Transverse colon (tissue), 4 donors: ENCODE data around the gene MIX23. TPM values are rescaled to one million over a fixed set of nuclear protein-coding genes. Genes with fewer than 3 reads are reported as not detected.

Experiments used
- DNase-seq: peaks from one replicate; pipeline ENCODE4 v3.0.0-alpha.2; 2019
- H3K27ac ChIP-seq, 4 donors: fragments of 200-600 bp; sonication (generic); 2 replicates each; pipeline ENCODE4 v1.5.1; 2016 to 2018; ENCODE audit warnings: inconsistent platforms in 4 of 4
- H3K27me3 ChIP-seq: fragments of 200-600 bp; sonication (generic); 2 replicates; pipeline ENCODE4 v1.5.1; 2017; ENCODE audit warnings: inconsistent platforms
- H3K36me3 ChIP-seq, 4 donors: fragments of 200-600 bp; sonication (generic); 2 replicates each; pipeline ENCODE4 v1.5.1; 2017 to 2019; ENCODE audit warnings: inconsistent platforms in 4 of 4
- H3K4me1 ChIP-seq, 4 donors: fragments of 200-600 bp; sonication (generic); 2 replicates each; pipeline ENCODE4 v1.5.1; 2017 to 2020; ENCODE audit warnings: inconsistent platforms in 4 of 4
- H3K4me3 ChIP-seq, 4 donors: fragments of 200-600 bp; sonication (generic); 1 replicate in 1 of 4; 2 replicates in 3 of 4; pipeline versions ENCODE4 v1.5.1 to v1.6.1; 2017 to 2019; ENCODE audit warnings: inconsistent platforms in 4 of 4
- H3K9me3 ChIP-seq, 2 donors: fragments of 200-600 bp; sonication (generic); 2 replicates each; pipeline ENCODE4 v1.5.1; 2017 to 2019; ENCODE audit warnings: inconsistent platforms in 2 of 2
- EP300 ChIP-seq: sonication (generic); formaldehyde crosslinking; IDR thresholded peaks from one replicate; pipeline ENCODE4 v1.6.1; 2017; ENCODE audit warnings: antibody characterized with exemption, low read depth
- POLR2A ChIP-seq: fragments of 450-650 bp; IDR thresholded peaks from one replicate; pipeline ENCODE4 v1.6.1; 2016; ENCODE audit warnings: antibody characterized with exemption, mild to moderate bottlenecking, moderate library complexity
- POLR2AphosphoS5 ChIP-seq, 3 donors: sonication (generic); formaldehyde crosslinking; IDR thresholded peaks; one replicate each; pipeline ENCODE4 v1.6.1; 2016; ENCODE audit warnings: antibody characterized with exemption in 3 of 3
- WGBS, 2 donors: methylation state at CpG; one replicate each; pipeline ENCODE4 v1.1.5; 2018; ENCODE audit warnings: low coverage in 1 of 2; 5-methylcytosine and 5-hydroxymethylcytosine counted together
- in situ Hi-C, 4 donors: fragments of 200-750 bp; cut with MboI; loops; one replicate each; pipeline versions ENCODE4 v1.15.0 to v1.15.1; 2017; ENCODE audit warnings: low sequenced_read_pairs in 3 of 4, low pct_ligation_motif_present in 1 of 4, low pct_unique_long_range_greater_than_20kb in 1 of 4
- intact Hi-C: fragments of 100-400 bp; cut with DNase I; formaldehyde crosslinking; loops from one replicate; pipeline ENCODE4 v1.15.1; 2023; ENCODE audit warnings: low total_unique reads
- total RNA-seq, 4 donors: library from RNA; depleted of rRNA; stranded (reverse); fragments of >200 nt; gene quantifications; one replicate each; pipeline ENCODE4 v1.1.0, GENCODE V29; 2016
- TF ChIP-seq, protein P1 (sequence below), 5 experiments: fragments of 200-600 bp in 3 of 5; fragments of 450-650 bp in 2 of 5; sonication (generic) in 3 of 5; IDR thresholded peaks; 1 replicate in 2 of 5; 2 replicates in 3 of 5; pipeline ENCODE4 v1.5.1; 2016 to 2017; ENCODE audit warnings: antibody characterized with exemption in 5 of 5, inconsistent platforms in 3 of 5, mild to moderate bottlenecking in 2 of 5, moderate library complexity in 1 of 5

The MIX23 gene
- 10 to 100 TPM in 2 of 4 donors, 1 to 10 TPM in 2; 4.5 to 28.7 (median 10.7) TPM for total RNA-seq

- H3K9me3 ChIP-seq = no peaks in the 10 kb centered on the region
- no peaks in the 10 kb centered on the region for H3K36me3 ChIP-seq
- peak; percentile 89 for DNase-seq
- no peaks in the 10 kb centered on the region for H3K27me3 ChIP-seq
- H3K27ac ChIP-seq = peak within 1 kb of the TSS; percentile 88 to 95 (median 91)
- 0% methylated on average over 4 to 31 of the region's 31 CpGs for WGBS, 2 donors
- TF ChIP-seq EP300 = no peak
- TF ChIP-seq POLR2A = peak; percentile 44
- peak; percentile 69 to 80 (median 70) for TF ChIP-seq POLR2AphosphoS5 (IDR thresholded peaks at IDR 0.05)
- intact Hi-C loops (no loop called here), in situ Hi-C loops (loop anchor here in 2 of 4 donors (10.0 to 25.0 kb wide), 2 partner anchors 292 to 304 kb away; partner anchors contain the start of gene PARP14 (in 1 of the 2))
- H3K4me3 ChIP-seq = peak within 1 kb of the TSS; percentile 44 to 84 (median 62)
- H3K4me1 ChIP-seq = peaks cover 0 to 45% (median 18%) of the 10 kb centered on the region in 4 donors
Observed at GRCh38 chr3:122382888-122383666, at the start of gene MIX23. MIX23 (minus strand) TSS chr3:122383231; CDS start chr3:122383224, 7 bp downstream.

DNA sequence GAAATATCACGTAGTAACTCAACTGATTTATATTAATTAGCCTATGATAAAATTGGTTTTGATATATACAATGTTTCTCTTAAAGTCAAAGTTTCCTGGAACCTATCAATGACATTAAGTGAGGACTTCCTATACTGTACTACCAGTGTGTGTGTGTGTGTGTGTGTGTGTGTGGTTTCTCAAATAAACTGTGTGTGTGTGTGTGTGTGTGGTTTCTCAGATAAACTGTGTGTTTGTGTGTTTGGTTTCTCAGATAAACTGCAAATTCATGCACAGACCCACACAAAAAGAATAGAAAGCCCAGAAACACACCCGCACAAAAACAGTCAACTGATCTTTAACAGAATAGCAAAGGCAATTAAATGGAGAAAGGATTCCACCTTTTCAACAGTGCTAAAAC, 47.3 kb upstream of the MIX23 start:
- H3K27ac ChIP-seq = no peak overlapping the region
- DNase-seq = no peak
- peaks cover 0 to 39% (median 17%) of the 10 kb centered on the region in 4 donors for H3K36me3 ChIP-seq
- TF ChIP-seq POLR2AphosphoS5 (IDR thresholded peaks at IDR 0.05) (no peak), EP300 (no peak), POLR2A (no peak)
- TF ChIP-seq, protein P1, sequence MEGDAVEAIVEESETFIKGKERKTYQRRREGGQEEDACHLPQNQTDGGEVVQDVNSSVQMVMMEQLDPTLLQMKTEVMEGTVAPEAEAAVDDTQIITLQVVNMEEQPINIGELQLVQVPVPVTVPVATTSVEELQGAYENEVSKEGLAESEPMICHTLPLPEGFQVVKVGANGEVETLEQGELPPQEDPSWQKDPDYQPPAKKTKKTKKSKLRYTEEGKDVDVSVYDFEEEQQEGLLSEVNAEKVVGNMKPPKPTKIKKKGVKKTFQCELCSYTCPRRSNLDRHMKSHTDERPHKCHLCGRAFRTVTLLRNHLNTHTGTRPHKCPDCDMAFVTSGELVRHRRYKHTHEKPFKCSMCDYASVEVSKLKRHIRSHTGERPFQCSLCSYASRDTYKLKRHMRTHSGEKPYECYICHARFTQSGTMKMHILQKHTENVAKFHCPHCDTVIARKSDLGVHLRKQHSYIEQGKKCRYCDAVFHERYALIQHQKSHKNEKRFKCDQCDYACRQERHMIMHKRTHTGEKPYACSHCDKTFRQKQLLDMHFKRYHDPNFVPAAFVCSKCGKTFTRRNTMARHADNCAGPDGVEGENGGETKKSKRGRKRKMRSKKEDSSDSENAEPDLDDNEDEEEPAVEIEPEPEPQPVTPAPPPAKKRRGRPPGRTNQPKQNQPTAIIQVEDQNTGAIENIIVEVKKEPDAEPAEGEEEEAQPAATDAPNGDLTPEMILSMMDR (IDR thresholded peaks at IDR 0.05) = no peak
- no peaks in the 10 kb centered on the region for H3K27me3 ChIP-seq
- WGBS, 2 donors = 99 to 100% methylated on average over 1 to 2 of the region's 2 CpGs
- no peaks in the 10 kb centered on the region for H3K9me3 ChIP-seq
- H3K4me1 ChIP-seq = no peaks in the 10 kb centered on the region
- in situ Hi-C loops = no loop called here
- intact Hi-C loops = no loop called here
- no peak overlapping the region for H3K4me3 ChIP-seq

GRCh38 chr3:122427857-122428471, 44.9 kb upstream of the MIX23 start:
- DNase-seq = no peak
- WGBS, 2 donors = 75 to 76% methylated on average over 2 of the region's 2 CpGs
- in situ Hi-C loops = no loop called here

GRCh38 chr3:122421836-122422235, 38.8 kb upstream of the MIX23 start:
- Histone ChIP-seq H3K4me3 (no peak overlapping the region), H3K27ac (no peak overlapping the region), H3K27me3 (no peaks in the 10 kb centered on the region), H3K36me3 (peaks cover 0 to 32% (median 7%) of the 10 kb centered on the region in 4 donors), H3K9me3 (no peaks in the 10 kb centered on the region), H3K4me1 (peaks cover 6 to 10% (median 8%) of the 10 kb centered on the region in 4 donors)
- WGBS, 2 donors = 93% methylated on average over 2 of the region's 2 CpGs
- in situ Hi-C loops = loop anchor here in 1 of 4 donors (25.0 kb wide), 1 partner anchor 265 kb away; the partner anchor contains the start of gene PARP14
- intact Hi-C loops = no loop called here
- TF ChIP-seq POLR2AphosphoS5 (IDR thresholded peaks at IDR 0.05) (no peak), EP300 (no peak), POLR2A (no peak)
- TF ChIP-seq, protein P1 (IDR thresholded peaks at IDR 0.05) = no peak
- DNase-seq = no peak

More at GRCh38 chr3:122427857-122428471, 44.9 kb upstream of the MIX23 start:
- no peaks in the 10 kb centered on the region for H3K27me3 ChIP-seq
- H3K4me1 ChIP-seq = no peaks in the 10 kb centered on the region
- no peaks in the 10 kb centered on the region for H3K9me3 ChIP-seq
- intact Hi-C loops = no loop called here
- H3K4me3 ChIP-seq = no peak overlapping the region
- peaks cover 0 to 51% (median 14%) of the 10 kb centered on the region in 4 donors for H3K36me3 ChIP-seq
- TF ChIP-seq POLR2AphosphoS5 (IDR thresholded peaks at IDR 0.05) (no peak), EP300 (no peak), POLR2A (no peak)
- TF ChIP-seq, protein P1 (IDR thresholded peaks at IDR 0.05) = no peak
- H3K27ac ChIP-seq = no peak overlapping the region
